Fibroblast of mammary gland (primary cell): Measurements from ENCODE around the gene CHST15.

ENCODE experiments used
- DNase-seq: peaks from one replicate; pipeline ENCODE4 v3.0.0-alpha.2; 2010; ENCODE audit warnings: low read depth
- H3K4me3 ChIP-seq: 2 replicates; pipeline ENCODE4 v1.5.1; 2011; ENCODE audit warnings: low read depth, mild to moderate bottlenecking, low read length, moderate library complexity; ENCODE audit not compliant: control insufficient read depth
- TF ChIP-seq, protein P1 (sequence below): conservative IDR thresholded peaks from 2 replicates; pipeline ENCODE4 v1.5.1; 2011; ENCODE audit warnings: low read depth, low read length, inconsistent platforms; ENCODE audit not compliant: control insufficient read depth, insufficient read depth

CHST15 gene

DNA sequence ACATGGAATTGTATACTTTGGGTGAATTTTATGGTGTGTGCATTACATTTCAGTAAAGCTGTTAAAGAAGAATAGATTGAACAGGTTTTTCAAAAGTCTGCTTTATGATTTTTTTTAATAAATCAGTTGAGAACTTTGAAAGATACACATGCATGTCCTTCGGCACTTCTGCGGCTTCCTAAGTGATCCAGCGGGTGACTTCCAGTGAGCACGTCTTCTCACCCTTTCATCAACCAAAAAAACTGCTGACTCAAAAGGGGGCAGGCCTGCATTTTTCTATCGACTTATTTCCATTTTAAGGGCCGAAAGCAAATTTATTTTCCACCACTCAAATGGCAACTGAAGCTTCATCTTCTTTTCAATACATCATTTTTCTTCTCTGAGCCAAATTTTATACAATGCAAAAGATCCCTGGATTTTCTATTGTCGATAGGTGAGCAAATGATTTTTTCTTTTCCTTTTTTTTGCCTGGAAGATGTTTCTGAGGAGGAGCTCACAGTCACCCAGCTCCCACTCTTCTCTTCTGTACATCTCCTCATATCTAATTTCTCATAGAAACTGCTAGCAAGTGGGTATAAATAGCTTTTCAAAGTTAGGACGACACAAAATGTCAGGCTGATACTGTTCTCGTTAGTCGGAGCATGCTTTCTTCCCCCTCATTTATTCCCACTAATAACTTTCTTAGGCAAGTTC is 10.2 kb downstream of the CHST15 start:
- H3K4me3 ChIP-seq = no peak overlapping the region
- TF ChIP-seq, protein P1, sequence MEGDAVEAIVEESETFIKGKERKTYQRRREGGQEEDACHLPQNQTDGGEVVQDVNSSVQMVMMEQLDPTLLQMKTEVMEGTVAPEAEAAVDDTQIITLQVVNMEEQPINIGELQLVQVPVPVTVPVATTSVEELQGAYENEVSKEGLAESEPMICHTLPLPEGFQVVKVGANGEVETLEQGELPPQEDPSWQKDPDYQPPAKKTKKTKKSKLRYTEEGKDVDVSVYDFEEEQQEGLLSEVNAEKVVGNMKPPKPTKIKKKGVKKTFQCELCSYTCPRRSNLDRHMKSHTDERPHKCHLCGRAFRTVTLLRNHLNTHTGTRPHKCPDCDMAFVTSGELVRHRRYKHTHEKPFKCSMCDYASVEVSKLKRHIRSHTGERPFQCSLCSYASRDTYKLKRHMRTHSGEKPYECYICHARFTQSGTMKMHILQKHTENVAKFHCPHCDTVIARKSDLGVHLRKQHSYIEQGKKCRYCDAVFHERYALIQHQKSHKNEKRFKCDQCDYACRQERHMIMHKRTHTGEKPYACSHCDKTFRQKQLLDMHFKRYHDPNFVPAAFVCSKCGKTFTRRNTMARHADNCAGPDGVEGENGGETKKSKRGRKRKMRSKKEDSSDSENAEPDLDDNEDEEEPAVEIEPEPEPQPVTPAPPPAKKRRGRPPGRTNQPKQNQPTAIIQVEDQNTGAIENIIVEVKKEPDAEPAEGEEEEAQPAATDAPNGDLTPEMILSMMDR = no peak
- DNase-seq = no peak

DNA sequence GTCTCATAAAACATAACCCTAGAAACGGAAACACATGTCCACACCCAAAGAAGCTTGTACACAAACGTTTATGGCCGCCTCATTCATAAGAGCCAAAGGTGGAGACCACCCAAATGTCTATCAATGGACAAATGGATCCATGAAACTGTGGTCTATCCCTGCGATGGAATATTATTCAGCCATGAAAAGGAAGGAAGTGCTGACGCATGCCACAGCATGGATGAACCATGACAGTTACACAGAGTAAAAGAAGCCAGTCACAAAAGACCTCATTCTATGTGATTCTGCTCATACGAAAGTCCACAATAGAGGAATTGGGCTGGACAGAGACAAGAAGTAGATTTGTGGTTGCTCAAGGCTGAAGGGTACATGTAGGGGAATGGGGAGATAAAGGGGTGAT is 10.8 kb downstream of the CHST15 start:
- no peak for DNase-seq
- TF ChIP-seq, protein P1 = no peak
- no peak overlapping the region for H3K4me3 ChIP-seq

DNA sequence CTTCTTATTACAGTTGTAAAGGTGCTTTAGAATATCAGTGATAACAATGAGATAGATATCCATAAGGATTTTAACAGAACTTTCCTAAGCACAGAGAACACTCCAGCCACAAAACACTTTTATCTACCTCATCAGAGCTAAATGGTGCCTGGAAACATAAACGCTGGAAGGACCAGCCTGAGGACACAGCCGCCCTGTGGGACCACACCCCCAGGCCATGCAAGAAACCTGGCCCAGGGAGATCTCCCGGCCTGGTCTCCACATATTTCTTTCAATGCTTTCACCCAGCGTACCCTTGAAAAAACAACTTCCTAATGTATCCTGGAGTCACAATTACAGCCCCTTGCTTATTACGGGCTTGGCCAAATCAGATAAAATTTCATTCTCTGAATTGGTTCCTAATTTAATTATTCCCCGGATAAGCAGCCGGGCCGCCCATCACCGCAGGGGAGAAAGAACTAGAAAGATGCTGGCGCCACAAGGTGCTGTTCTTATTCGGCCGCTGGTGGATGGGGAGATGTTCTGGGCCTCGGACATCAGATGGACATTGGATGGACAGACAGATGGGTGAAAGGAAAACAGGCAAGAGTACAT is 11.8 kb downstream of the CHST15 start:
- no peak overlapping the region for H3K4me3 ChIP-seq
- no peak for DNase-seq
- TF ChIP-seq, protein P1 = no peak

DNA sequence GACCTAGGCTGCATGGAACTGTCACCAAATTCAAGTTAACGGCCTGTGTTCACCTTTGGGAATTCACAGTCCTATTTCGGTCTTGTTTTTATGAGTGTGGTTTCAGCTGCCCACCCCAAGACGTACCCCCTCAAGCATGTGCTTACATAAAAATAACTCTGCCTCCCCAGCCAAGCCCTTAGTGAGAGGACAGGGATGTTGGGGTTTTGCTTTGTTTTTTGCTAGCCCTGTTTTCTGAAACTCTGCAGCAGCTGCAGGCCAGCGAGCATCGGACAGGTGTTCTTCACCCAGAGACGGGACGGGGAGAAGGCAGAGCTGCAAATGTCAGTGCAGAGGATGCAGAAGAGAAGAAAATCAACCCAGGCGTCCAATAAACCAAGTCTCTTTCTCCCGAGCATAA is 13.5 kb downstream of the CHST15 start:
- TF ChIP-seq, protein P1 = no peak
- H3K4me3 ChIP-seq = no peak overlapping the region
- DNase-seq = no peak

DNA sequence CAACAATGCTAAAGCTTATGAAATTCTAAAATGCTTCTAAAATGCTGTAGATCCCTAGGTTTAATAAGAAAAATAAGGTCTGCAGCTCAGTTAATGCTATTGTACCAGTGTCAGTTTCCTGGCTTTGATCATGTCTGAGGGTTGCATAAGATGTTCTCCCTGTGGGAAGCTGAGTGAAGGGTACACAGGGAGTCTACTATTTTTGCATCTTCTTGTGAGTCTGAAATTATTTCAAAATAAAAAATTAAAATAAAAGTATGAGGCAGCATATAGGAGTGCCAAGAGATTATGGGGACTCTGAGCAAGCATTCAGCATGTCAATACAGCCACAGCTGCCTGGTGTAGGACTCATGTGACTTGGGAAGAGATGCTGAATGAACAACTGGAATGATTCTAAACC is 14.7 kb downstream of the CHST15 start:
- no peak for DNase-seq
- no peak overlapping the region for H3K4me3 ChIP-seq
- TF ChIP-seq, protein P1 = no peak

DNA sequence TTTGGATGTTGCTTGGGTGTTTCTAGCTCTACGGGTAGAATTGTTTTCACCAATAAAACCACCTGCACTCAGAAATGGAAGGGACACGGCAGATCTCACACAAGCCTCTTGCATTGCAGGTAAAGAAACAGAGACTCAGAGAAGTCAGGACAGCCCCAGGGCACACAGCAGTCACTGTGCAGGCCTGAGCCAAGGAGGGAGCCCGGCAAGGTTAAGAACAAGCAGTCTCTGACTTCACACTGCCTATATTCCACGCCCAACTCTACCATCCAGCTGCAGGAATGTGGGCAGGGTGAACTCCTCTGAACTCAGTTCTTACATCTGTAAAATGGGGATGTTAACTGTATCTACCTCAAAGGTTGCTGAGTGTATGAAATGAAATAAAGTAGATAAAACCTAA is 15.4 kb downstream of the CHST15 start:
- no peak for DNase-seq
- TF ChIP-seq, protein P1 = no peak
- no peak overlapping the region for H3K4me3 ChIP-seq
